Measurements from ENCODE around the gene FPR3.

- no peak for TF ChIP-seq CTCF (IDR thresholded peaks at IDR 0.05)
- TF ChIP-seq EZH2 (IDR thresholded peaks at IDR 0.05; ENCODE audit: borderline replicate concordance, insufficient read depth, low read depth, low read length, poor library complexity, severe bottlenecking): no peak
These were observed 78.1 kb downstream of the FPR3 start for GRCh38 chr19:51873097-51873496.
